HG02623 (cell line): ENCODE measurements around the gene CTSH.

Experiments
- ATAC-seq: cut with Tn5 transposase; IDR thresholded peaks from one replicate; pipeline ENCODE4 v1.9.1; 2021; ENCODE audit warnings: moderate library complexity; ENCODE audit not compliant: unreplicated experiment

CTSH gene

DNA sequence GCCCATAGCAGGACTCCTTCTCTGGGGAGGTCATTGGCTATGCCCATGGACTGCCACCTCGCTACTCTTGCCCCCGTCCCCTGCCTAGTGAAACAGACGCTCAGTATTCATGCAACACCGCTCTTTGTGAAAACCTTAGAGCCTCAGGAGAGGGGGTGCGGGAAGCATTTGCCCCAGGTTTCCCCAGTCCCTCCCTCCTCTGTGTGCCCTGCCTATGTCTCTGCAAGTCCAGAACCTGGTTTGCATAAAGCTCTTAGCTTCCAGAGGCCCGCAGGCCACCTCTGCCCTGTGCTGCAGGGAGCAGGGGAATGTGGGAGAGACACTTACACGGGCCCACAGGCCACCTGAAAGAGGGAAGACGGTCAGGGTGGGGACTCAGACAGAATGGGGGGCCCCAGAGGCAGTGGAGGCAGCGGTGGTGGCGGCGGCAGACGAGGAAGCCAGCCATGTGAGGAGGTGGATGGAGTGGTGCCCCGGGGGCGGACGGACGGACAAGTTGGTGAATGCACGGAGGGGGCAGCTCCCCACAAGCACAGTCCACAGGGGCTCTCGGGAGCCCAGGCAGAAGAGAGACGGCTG, 33.8 kb upstream of the CTSH start:
- no peak for ATAC-seq

DNA sequence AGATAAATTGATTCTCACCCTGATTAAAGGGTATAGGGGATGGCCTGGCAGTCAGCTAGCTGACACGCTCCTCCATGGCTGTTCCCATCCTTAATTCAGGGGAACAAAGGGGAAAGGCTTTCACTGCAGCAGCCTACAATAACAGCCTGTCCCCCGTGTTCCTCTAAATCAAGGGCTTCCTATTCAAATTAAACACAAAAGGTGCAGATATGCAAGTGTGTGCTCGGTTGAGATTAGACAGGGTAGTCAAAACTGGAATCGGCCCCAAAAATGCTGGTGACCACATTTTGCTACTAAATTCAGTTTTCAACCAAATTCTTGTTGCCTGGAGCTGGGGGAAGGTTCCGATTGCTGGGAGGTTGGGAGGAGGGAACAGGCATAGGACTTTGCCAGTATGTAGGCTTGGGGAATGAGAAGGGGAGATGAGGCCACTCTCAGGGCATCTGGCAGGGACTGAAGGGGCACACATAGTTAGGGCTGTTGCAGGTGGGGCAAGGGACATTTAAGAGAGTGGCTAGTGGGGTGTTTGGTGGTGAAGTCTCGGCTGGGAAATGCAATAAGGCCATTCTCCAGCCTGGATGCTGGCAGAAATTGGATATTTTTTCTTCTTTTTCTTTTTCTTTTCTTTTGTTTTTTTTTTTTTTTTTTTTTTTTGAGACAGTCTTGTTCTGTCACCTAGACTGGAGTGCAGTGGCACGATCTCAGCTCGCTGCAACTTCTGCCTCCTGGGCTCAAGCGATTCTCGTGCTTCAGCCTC, 32.9 kb upstream of the CTSH start:
- peak; percentile 26 for ATAC-seq

DNA sequence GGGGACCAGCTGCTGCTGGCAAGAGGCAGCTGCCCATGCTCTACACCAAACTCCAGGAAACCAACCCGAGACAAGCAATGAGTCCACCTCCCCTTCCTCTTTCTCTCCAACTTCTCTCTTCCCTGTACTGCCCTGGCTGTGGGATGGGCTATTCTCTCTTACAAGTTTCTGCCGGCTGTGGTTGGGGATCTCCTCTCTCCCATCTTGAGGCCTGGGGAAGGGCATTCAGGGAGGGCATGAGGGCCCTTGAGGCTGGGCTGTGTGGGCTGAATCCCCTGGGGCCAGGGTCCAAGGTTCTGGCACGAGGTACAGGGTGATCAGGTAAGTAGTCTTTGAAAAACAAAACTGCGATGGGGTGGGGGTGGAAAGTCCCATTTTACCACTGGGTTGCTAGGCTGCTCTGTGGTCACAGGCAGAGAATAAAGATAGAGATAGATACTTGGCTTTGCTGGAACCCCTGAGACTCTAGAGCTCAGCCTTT, 32.3 kb upstream of the CTSH start:
- peak; percentile 66 for ATAC-seq

- ATAC-seq, result peak; percentile 8
These were observed 31.8 kb upstream of the CTSH start for GRCh38 chr15:78976691-78977090.

GRCh38 chr15:78974272-78974918, 29.5 kb upstream of the CTSH start:
- ATAC-seq, result no peak

DNA sequence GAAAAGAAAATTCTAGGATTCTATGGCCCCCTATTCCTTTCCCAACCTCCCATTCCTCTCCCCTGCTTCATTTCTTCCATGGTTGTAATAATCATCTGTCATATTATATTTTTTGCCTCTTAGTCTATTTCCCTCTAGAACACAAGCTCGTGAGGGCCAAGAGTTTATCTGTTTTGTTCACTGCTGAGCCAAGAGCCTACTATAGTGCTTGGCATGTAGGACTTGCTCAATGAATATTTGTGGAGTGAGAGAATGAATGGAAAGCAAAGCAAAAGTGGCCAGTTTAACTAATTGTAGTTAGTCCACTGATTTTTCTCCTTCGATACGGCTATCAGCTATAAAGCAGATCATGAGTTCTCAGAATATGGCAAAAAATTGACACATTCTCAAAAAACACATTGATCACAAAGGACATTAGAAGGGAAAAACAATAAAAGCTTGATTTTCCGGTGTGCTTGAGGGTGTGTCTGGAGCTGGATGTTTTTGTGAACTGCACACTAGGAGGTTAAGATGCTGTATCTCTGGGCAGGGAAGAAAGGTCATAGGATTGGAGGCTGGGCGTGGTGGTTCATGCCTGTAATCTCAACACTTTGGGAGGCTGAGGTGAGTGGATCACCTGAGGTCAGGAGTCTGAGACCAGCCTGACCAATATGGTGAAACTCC, 25.0 kb upstream of the CTSH start:
- ATAC-seq, result no peak

DNA sequence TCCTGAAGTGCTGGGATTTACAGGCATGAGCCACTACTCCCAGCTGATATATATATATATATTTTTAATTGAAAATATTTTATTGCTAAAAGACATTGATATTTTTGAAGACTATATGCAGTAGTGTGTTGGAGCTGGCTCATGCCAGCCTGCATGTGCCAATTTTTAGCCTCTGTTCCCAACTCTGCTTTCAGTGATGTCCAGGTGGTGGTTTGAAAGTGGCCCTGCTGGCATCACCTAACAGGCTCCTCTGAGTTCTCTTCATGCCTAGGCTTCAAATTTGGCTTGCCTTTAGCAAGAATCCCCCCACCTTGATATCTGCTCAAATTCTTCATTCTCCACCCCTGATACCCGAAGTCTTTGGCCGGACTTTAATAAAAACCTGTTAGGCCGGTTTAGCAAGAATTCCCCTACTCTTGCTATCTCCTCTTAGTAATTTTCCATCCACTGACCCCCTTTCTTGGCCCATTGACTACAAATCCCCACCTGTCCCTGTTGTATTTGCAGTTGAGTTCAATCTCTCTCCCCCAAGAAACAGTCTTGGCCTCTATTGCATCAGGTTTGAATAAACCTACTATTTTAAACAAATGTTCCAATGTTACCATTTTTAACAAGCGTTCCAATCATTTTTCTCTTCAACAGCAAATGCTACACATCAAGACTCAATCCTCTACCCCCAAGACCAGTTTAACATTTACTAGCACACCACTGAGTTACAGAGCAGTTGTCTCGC, 23.9 kb upstream of the CTSH start:
- no peak for ATAC-seq

GRCh38 chr15:78968114-78968513, 23.3 kb upstream of the CTSH start:
- ATAC-seq, result no peak

DNA sequence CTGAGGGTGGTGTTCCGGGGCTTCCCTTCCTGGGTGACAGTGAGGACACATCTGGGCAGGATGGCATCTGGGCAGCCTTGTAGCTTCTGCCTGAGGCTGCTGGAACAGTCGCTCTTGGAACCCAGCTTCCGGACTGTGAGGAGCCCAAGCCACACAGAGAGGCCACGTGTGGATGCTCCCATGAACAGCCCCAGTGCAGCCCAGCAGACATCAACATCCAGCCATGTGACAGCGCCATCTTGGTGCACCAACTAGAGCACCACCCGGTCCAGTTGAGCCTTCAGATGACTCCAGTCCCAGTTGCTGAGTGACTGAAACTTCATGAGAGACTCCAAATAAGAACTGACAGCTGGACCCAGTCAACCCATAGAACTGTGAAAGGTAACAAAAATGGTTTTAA, 15.5 kb upstream of the CTSH start:
- ATAC-seq, result no peak

- ATAC-seq, result no peak
These were observed 14.5 kb upstream of the CTSH start for GRCh38 chr15:78959360-78959759.

- no peak for ATAC-seq
These were observed 12.7 kb upstream of the CTSH start for GRCh38 chr15:78957416-78958093.

DNA sequence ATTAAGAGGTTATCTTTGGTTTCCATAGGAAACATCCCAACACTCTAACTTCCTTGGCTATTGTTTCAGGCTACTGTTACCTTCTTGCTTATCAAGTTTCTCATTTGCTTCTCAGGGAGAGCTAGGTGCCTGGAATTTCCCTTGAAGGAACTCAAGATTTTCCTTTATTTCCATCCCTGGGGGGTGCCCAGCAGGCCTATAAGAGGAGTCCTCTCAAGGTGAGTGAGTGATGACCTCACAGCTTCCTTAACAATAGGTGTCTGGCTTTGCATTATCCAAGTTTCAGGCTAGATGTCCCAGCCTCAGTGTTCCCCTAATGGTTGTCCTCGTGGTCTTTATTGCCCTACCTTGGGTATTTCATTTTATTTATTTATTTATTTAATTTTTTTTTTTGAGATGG, 12.1 kb upstream of the CTSH start:
- ATAC-seq, result no peak

DNA sequence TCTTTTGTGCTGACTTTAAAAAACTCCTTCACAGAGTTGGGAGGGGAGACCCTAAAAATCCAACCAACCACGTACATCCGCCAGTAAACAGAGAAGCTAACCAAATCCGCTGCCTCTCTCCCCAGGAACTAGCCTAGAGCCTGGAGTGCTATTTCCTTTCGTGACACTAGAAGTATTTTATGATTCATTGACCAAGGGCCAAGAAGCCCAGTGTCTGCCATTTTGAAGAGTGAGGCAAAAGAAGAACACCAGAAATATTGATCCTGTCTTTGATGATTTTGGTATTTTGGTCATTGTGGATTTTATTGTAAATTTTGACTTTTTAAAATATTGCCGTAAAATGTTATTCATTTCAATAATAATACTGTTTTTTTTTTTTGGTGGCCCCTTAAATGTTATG, 10.5 kb upstream of the CTSH start:
- ATAC-seq, result no peak

DNA sequence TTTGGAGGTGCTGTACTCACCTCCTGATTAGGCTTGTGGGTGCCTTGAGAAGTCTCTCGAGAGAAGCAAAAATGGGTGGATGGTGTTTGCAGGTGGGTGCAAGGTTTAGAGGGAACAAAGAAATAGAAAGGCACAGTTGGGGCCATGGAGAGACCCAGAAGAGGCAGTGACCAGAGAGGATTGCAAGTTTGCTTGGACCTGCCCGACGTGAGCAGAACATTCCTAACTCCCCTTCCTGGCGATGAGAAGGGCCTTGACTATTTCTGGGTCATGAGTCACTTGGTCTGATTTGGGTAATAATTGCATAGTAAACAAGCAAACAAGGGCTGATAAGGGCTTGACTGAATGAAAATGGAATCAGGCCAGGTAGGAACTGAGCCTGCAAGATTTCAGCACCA, 7.0 kb upstream of the CTSH start:
- no peak for ATAC-seq

GRCh38 chr15:78950902-78951840, 6.3 kb upstream of the CTSH start:
- no peak for ATAC-seq

GRCh38 chr15:78950343-78950742, 5.5 kb upstream of the CTSH start:
- ATAC-seq, result no peak

DNA sequence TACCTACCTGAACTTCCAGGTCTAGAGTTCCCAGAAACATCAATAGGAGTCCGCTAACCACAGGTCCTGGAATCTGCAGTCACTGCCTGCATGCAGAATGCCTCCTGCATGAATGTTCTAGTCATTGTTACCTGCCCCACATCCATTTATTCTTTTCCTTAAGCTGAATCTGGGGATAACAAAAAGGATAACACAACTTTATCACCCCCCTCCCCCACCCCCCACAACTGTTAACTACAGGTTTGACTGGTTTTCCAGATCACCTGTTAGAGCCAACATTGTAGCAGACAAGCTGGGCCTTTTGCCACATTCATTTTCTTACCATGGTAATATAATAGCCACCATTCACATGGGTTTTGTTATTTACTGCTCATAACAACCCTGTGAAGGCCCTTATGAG, 4.6 kb upstream of the CTSH start:
- ATAC-seq, result no peak

DNA sequence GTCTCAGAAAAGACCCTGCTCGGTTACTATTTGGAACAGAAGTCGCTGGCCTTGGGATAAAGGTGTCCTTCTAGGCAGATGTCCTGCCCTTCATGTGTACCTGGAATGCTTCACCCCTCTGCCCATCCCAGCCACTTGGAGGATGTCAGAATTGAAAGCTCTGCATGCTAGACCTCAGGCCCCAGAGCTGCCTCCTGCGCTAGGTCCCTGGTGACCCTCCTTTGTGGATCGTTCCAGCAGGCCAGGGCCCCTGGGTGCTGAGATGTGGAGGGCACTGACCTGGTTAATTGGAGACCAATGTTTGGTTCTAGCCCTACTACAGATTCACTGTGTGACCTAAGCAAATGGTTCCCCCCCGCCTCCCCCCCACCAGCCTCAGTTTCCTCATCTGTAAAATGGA, 2.7 kb upstream of the CTSH start:
- ATAC-seq, result no peak

DNA sequence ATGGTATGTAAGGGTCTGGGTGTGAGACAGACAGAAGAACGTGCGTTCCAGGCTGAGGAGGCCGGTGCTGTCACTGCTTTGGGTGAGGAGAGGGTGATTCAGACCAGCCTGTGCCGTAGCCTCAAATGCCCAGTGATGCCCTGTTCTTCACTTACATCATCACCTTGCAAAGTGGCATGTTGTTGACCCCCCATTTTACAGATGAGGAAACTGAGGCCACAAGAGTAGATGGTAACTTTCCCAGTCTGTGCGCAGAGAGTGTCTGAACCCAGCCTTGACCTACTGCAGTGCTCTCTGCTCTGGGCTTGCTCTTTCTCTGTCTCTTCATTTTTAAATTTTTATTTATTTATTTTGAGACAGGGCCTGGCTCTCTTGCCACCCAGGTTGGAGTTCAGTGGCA, 1.6 kb upstream of the CTSH start:
- no peak for ATAC-seq
